ENCODE data around the gene CLK3. TPM values are rescaled to one million over a fixed set of nuclear protein-coding genes. Genes with fewer than 3 reads are reported as not detected.

The CLK3 gene
- total and polyA plus RNA-seq, 2 donors (not counting 3 experiments of a cell fraction or from before 2014, with no cell fraction given): 75.5 to 121 TPM

DNA sequence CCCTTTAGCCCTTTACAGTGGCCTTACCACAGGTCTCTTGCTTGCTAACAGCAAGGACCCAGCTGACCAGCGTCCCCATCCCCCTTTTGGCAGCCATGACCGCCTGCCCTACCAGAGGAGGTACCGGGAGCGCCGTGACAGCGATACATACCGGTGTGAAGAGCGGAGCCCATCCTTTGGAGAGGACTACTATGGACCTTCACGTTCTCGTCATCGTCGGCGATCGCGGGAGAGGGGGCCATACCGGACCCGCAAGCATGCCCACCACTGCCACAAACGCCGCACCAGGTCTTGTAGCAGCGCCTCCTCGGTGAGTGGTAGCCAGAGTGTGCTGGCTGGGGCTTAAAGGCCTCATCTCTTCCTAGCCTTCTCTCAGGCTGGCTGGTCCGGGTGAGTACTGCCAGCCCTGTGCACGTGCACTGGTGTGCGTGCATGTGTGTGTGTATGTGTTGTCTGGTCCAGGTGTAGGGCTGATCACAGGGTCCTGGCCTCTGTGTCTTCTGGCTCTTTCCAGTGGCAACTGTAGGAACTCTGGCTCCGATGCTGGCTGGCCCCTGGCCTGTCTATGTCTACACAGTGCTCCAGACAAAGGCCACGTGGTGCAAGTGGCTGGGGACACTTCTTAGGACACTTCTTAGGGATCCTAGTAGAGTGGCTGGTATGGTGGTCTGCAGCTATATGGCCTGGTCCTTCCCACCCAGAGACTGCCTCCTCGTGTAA lies 4.4 kb downstream of the CLK3 start:
- dilution Hi-C loops (cut with MboI; ENCODE audit: extremely low pct_ligation_motif_present, low sequenced_read_pairs): no loop called here
- H3K36me3 ChIP-seq (ENCODE audit: control insufficient read depth in 2 of 2, extremely low read depth in 1 of 2, insufficient read depth in 2 of 2, low read length in 2 of 2): peaks cover 29 to 55% of the 10 kb centered on the region in 2 experiments

DNA sequence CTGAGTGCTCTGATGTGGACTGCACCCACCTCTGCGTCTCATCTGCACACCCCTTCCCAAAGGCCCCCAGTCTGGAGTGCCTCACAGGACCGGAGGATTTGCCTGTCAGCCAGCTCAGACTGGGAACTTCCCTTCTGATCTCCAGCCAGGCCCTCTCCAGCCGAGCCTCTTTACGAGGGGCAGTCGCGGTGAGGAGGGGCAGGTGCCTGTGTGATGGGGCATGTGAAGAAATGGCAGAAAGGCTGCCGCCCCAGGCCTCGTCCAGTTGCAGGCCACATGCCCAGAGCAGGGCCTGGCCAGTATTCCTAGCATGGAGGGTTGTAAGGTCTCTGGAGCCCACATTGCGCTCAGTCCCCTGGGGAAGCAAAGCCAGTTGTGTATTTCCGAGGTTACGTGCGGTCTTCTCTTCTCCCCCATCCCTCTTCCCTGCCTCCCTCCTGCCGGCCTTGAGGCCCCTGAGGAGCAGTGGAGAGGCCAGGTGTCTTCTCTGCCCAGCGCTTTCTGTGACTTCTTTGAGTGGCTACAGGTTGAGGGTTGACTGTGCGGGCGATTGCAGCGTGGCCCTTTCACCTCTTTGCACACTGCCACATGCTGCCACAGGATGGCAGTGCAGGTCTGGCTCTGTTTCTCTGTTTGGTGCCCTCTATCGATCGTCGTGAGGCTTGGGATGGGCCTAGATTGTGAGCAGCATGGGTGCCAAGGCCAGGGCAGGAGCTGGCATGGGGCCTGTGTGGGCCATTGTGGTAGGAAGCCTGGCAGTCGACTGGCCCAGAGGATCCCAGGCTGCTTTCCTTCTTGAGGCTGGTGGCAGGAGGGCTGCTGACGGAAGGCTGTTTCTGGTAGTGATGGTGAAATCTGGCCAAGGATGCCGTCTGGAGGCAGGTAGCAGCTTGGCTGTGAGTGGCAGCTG lies 5.3 kb downstream of the CLK3 start:
- no peak overlapping the region for H3K4me3 ChIP-seq (replicated peaks in 1 of 3; ENCODE audit: insufficient read depth in 1 of 3, low read depth in 1 of 3, low read length in 3 of 3)
- H3K4me2 ChIP-seq (ENCODE audit: insufficient read depth, low read length): no peak overlapping the region
- H3K9me1 ChIP-seq (replicated peaks; ENCODE audit: control insufficient read depth, extremely low read depth, insufficient read depth, low read length): no peaks in the 10 kb centered on the region
- TF ChIP-seq MYC (IDR thresholded peaks at IDR 0.05; ENCODE audit: low read depth, low read length): no peak
- peak; percentile 21 for TF ChIP-seq POLR2A (IDR thresholded peaks at IDR 0.05; ENCODE audit: low read depth, low read length)
- TF ChIP-seq, protein P1, sequence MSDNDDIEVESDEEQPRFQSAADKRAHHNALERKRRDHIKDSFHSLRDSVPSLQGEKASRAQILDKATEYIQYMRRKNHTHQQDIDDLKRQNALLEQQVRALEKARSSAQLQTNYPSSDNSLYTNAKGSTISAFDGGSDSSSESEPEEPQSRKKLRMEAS (IDR thresholded peaks at IDR 0.05; ENCODE audit: insufficient read depth, insufficient read length): peak; percentile 6
- peak; percentile 35 for TF ChIP-seq POLR2AphosphoS5 (IDR thresholded peaks at IDR 0.05; ENCODE audit: insufficient read depth, low read depth, low read length)
- TF ChIP-seq, protein P2, sequence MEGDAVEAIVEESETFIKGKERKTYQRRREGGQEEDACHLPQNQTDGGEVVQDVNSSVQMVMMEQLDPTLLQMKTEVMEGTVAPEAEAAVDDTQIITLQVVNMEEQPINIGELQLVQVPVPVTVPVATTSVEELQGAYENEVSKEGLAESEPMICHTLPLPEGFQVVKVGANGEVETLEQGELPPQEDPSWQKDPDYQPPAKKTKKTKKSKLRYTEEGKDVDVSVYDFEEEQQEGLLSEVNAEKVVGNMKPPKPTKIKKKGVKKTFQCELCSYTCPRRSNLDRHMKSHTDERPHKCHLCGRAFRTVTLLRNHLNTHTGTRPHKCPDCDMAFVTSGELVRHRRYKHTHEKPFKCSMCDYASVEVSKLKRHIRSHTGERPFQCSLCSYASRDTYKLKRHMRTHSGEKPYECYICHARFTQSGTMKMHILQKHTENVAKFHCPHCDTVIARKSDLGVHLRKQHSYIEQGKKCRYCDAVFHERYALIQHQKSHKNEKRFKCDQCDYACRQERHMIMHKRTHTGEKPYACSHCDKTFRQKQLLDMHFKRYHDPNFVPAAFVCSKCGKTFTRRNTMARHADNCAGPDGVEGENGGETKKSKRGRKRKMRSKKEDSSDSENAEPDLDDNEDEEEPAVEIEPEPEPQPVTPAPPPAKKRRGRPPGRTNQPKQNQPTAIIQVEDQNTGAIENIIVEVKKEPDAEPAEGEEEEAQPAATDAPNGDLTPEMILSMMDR (IDR thresholded peaks at IDR 0.05; ENCODE audit: extremely low read depth in 1 of 2, insufficient read depth in 1 of 2, low read depth in 1 of 2, low read length in 2 of 2): peak; percentile 99
- TF ChIP-seq JUN (IDR thresholded peaks at IDR 0.05; ENCODE audit: borderline replicate concordance, insufficient read depth, insufficient read length, low read depth): no peak
- ChIA-PET POLR2A (no interaction called here), CTCF (interaction anchor here (0.5 to 8.4 kb wide), 22 partner anchors 12 to 252 kb away, joined by 3 to 82 read pairs (median 4); no protein-coding TSS in a partner anchor)
- FAIRE-seq (peak; percentile 84), DNase-seq (ENCODE audit: low read depth, low spot score) (peak; percentile 72)
- no peaks in the 10 kb centered on the region for H3K9me3 ChIP-seq (replicated peaks; ENCODE audit: control insufficient read depth, insufficient read depth, low read length)
- peaks cover 33 to 63% of the 10 kb centered on the region in 2 experiments for H3K36me3 ChIP-seq (ENCODE audit: control insufficient read depth in 2 of 2, extremely low read depth in 1 of 2, insufficient read depth in 2 of 2, low read length in 2 of 2)
- dilution Hi-C loops (cut with MboI; ENCODE audit: extremely low pct_ligation_motif_present, low sequenced_read_pairs): no loop called here
- H4K20me1 ChIP-seq (replicated peaks; ENCODE audit: control insufficient read depth, extremely low read depth, insufficient read depth, low read length): peaks cover 8% of the 10 kb centered on the region
- BruUV-seq (replicated peaks): no TSS peak
- no peak overlapping the region for H2AFZ ChIP-seq (ENCODE audit: low read depth, low read length)
- H3K79me2 ChIP-seq (ENCODE audit: control insufficient read depth, insufficient read depth, low read length): peaks cover 57% of the 10 kb centered on the region
- no peak overlapping the region for H3K9ac ChIP-seq (replicated peaks; ENCODE audit: extremely low read depth, insufficient read depth, low read length)
- no peak overlapping the region for H3K27ac ChIP-seq (ENCODE audit: insufficient read depth, low read depth, low read length)
- intact Hi-C loops (cut with micrococcal nuclease): loop anchor here (1.0 to 5.0 kb wide), 2 partner anchors 184 to 247 kb away; no protein-coding TSS in a partner anchor
- no peaks in the 10 kb centered on the region for H3K27me3 ChIP-seq (ENCODE audit: control insufficient read depth in 2 of 2, insufficient read depth in 2 of 2, low read length in 2 of 2)
- H3K4me1 ChIP-seq (ENCODE audit: control insufficient read depth, extremely low read depth, insufficient read depth, low read length): peaks cover 9% of the 10 kb centered on the region

More for the DNA sequence above, 4.4 kb downstream of the CLK3 start:
- H3K27me3 ChIP-seq (ENCODE audit: control insufficient read depth in 2 of 2, insufficient read depth in 2 of 2, low read length in 2 of 2): no peaks in the 10 kb centered on the region
- no peak overlapping the region for H2AFZ ChIP-seq (ENCODE audit: low read depth, low read length)
- no TSS peak for BruUV-seq (replicated peaks)
- peaks cover 9% of the 10 kb centered on the region for H3K4me1 ChIP-seq (ENCODE audit: control insufficient read depth, extremely low read depth, insufficient read depth, low read length)
- ChIA-PET CTCF (interaction anchor here (0.7 to 8.4 kb wide), 5 partner anchors 12 to 238 kb away, joined by 3 to 82 read pairs (median 11); no protein-coding TSS in a partner anchor), POLR2A (no interaction called here)
- peaks cover 60% of the 10 kb centered on the region for H3K79me2 ChIP-seq (ENCODE audit: control insufficient read depth, insufficient read depth, low read length)
- H4K20me1 ChIP-seq (replicated peaks; ENCODE audit: control insufficient read depth, extremely low read depth, insufficient read depth, low read length): peaks cover 8% of the 10 kb centered on the region
- no peak for TF ChIP-seq GATA2 (IDR thresholded peaks at IDR 0.05; ENCODE audit: insufficient read depth, insufficient read length, low read depth, low read length)
- TF ChIP-seq FOS (IDR thresholded peaks at IDR 0.05; ENCODE audit: borderline replicate concordance, insufficient read depth, low read length): no peak
- TF ChIP-seq POLR2AphosphoS5 (IDR thresholded peaks at IDR 0.05; ENCODE audit: insufficient read depth, low read depth, low read length): no peak
- TF ChIP-seq, protein P1 (IDR thresholded peaks at IDR 0.05; ENCODE audit: insufficient read depth, insufficient read length): no peak
- TF ChIP-seq MYC (IDR thresholded peaks at IDR 0.05; ENCODE audit: low read depth, low read length): no peak
- H3K4me3 ChIP-seq (replicated peaks in 1 of 3; ENCODE audit: insufficient read depth in 1 of 3, low read depth in 1 of 3, low read length in 3 of 3): no peak overlapping the region
- no peak overlapping the region for H3K4me2 ChIP-seq (ENCODE audit: insufficient read depth, low read length)
- intact Hi-C loops (cut with micrococcal nuclease): loop anchor here (5.0 kb wide), 1 partner anchor 183 kb away; no protein-coding TSS in a partner anchor
- no peak for FAIRE-seq
- no peak overlapping the region for H3K9ac ChIP-seq (replicated peaks; ENCODE audit: extremely low read depth, insufficient read depth, low read length)
- DNase-seq (ENCODE audit: low read depth, low spot score): no peak
- H3K9me1 ChIP-seq (replicated peaks; ENCODE audit: control insufficient read depth, extremely low read depth, insufficient read depth, low read length): no peaks in the 10 kb centered on the region
- no peaks in the 10 kb centered on the region for H3K9me3 ChIP-seq (replicated peaks; ENCODE audit: control insufficient read depth, insufficient read depth, low read length)
- H3K27ac ChIP-seq (ENCODE audit: insufficient read depth, low read depth, low read length): no peak overlapping the region

Data from endothelial cell of umbilical vein (primary cell).